Measurements from ENCODE around the gene MED17.

Gene MED17

GRCh38 chr11:93784145-93784934, at the start of gene MED17:
Gene MED17 (plus strand): TSS chr11:93784282. CDS start chr11:93784514, 232 bp downstream.
- peak; percentile 98 for DNase-seq

- DNase-seq: no peak
Observed at GRCh38 chr11:93734427-93735222, 49.5 kb upstream of the MED17 start.

DNA sequence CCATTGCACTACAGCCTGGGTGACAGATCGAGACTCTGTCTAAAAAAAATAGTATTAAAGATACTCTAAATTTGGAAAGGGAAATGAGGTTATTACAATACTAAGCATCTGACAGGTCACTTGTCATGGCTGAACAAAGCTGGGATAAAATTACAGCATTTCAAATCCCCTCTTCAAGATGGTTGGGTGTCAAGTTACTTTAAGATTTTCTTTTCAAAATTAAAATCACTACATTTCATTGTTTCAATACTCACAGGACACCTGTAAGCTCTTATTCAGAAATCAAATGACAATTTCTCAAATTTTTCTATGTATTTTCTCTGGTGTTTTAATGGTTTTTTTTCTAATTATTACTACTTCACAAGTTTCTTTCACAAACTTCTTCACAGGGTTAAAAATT, 48.5 kb upstream of the MED17 start:
- no peak for DNase-seq

DNA sequence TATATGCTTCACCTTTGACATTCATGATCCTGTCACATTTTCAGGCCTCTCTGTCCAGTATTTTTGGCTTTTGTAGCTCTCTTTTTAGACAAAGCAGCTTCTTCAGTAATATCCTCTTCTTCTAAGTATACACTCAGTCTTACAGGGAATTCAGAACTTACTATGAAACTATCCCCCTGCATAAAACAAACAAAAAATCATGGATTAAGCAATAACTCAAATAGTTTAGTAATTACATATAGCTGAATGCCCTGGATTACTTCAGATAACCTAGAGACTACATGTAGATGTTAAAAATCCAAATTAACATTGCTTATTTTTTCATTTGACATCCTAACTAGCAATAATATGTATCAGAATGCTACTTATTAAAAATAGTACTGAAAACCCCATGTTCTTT, 48.0 kb upstream of the MED17 start:
- no peak for DNase-seq

DNA sequence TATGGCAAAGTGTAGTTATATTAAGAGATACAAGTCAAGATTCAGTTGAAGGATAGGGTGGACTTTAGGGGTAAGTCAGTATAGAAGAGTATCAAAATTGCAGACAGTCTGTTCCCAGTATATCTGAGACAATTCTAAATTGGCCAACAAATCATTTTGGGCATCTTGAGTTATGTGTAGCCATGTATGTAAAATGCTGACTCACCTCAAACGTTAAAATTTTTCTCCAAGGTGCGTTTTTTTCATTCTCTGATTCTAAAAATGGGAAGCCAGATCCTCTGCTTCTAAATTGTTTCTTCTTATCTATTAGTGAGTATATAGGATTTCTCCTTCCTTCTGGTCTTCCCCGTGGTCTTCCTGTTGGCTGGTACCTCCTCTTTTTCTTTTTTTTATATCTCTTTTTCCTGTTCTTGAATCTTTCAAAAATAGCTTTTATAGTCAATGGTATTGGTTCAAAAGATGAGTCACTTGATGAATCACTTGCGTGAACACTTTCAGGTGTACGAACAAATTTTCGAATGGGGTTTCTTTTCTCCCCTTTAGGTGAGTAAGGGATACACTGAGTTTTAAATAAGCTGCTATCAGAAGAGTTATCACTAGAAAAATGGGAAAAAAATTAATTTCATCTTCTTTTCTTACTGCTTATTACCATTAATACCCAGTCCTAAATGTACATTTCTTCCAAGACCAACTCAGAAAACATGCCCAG, 46.0 kb upstream of the MED17 start:
- no peak for DNase-seq

DNA sequence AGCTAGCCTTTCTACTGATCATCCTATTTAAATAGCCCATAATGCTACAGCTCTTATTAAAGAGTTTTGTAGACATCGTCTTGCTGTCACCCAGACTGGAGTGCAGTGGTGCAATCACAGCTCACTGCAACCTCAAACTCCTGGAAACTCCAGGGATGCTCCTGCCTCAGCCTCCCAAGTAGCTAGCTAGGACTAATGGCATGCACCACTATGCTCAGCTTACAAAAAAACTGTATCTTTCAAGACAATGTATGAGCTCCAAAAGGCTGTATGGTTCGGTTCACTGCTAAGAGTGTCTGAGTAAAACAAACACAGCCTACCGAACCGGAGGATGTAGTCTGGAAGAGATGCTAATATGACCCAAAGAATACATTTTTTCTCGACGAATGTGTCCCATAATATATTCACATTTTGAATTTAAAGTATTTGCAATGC, 45.4 kb upstream of the MED17 start:
- DNase-seq: no peak

GRCh38 chr11:93740031-93740729, 43.9 kb upstream of the MED17 start:
- peak; percentile 48 for DNase-seq

DNA sequence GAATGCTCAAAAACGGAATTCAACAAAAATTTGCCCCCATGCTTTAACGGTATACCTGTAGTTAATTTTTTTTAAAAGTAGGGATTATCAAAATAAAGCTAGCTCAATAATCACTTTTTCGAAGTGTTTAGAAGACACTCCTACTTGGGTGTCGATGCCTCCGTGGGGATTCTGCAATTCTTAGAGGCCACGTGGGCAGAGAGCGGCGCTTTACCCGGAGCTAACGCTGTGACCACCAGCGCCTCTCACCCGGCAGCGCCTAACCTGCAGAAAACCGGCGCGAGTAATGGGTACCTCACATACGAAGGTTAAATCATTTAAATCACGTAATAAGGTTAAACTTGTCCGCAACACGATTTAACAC, 43.4 kb upstream of the MED17 start:
- DNase-seq: peak; percentile 84

- peak; percentile 100 for DNase-seq
Observed at GRCh38 chr11:93741094-93741881, 42.8 kb upstream of the MED17 start, which contains the start of the genes C11orf54 and TAF1D. Gene C11orf54 (plus strand): TSS chr11:93741672. CDS start chr11:93747394, 5,722 bp downstream. Gene TAF1D (minus strand): TSS chr11:93741495. CDS start chr11:93739304, 2,191 bp downstream.

DNA sequence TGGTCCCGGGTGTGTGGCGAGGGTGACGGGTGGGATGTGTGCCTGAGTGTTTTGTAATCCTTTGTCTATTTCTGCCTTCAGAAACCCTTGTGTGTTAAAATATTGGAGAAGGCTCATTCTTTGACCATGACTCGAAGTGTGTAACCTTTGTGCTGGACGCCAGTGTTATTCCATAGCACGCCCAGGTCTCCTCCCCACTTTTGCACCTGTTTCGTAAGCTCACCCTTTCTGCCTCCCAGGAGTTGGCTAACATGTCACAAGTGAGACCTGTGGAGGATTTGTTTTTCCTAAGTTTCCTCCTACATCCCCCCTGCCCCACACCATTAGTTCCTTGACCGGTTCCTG, 42.2 kb upstream of the MED17 start:
- DNase-seq: no peak

- DNase-seq: no peak
Observed at GRCh38 chr11:93743291-93743690, 40.8 kb upstream of the MED17 start.

- no peak for DNase-seq
Observed at GRCh38 chr11:93744669-93745004, 39.4 kb upstream of the MED17 start.

GRCh38 chr11:93745005-93745755, 38.9 kb upstream of the MED17 start:
- DNase-seq: peak; percentile 73

- no peak for DNase-seq
Observed at GRCh38 chr11:93746101-93746500, 38.0 kb upstream of the MED17 start.

GRCh38 chr11:93747122-93747521, 37.0 kb upstream of the MED17 start:
- no peak for DNase-seq

- no peak for DNase-seq
Observed at GRCh38 chr11:93751001-93751400, 33.1 kb upstream of the MED17 start.

DNA sequence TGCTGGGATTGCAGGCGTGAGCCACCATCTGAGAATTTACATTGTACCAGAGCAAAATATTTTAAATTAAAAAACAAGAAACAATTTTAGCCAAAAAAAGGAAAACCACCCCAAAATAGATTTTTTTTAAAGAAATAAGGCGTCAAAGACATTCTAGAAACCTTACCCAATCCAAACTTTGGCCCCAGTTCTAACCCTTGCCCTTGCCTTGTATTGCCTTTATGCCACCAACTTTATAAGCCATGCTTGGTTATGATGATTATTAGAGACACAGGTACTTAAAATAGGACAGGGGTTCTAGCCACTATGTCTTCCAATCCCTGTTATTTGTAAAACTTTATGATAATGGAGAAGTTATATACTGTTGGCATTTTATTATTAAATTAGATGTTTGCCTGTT, 30.8 kb upstream of the MED17 start:
- no peak for DNase-seq

GRCh38 chr11:93756748-93757147, 27.3 kb upstream of the MED17 start:
- DNase-seq: no peak

- no peak for DNase-seq
Observed at GRCh38 chr11:93757301-93757700, 26.8 kb upstream of the MED17 start.

- no peak for DNase-seq
Observed at GRCh38 chr11:93757924-93758865, 25.9 kb upstream of the MED17 start.

Measured in hematopoietic multipotent progenitor cell treated with erythropoietin and hydrocortisone succinate and interleukin-3 and kit ligand, for 6 days (in vitro differentiated cells).